ENCODE measurements around the gene GRAMD2B. TPM values are rescaled to one million over a fixed set of nuclear protein-coding genes. Genes with fewer than 3 reads are reported as not detected.

The GRAMD2B gene
- total RNA-seq (10 to 100 TPM; 17.7 to 19.4 TPM), polyA plus RNA-seq (10 to 100 TPM in 1 of 2 donors, 1 to 10 TPM in 1; 8.5 to 12.0 TPM)
- long read RNA-seq, donor 1, partial matches to known transcripts = 6 of 6 reads
- long read RNA-seq, donor 1, other reads (novel, unspliced or antisense) = 0 of 6 reads
- long read RNA-seq, donor 2 = 0 reads
- long read RNA-seq, donor 3, partial matches to known transcripts = 0 of 2 reads
- long read RNA-seq, donor 3, other reads (novel, unspliced or antisense) = 0 of 2 reads
- long read RNA-seq, donor 4 = 0 reads
- long read RNA-seq, donor 5 = 0 reads

- no peaks in the 10 kb centered on the region for H3K9me3 ChIP-seq (ENCODE audit: control insufficient read depth in 4 of 4, insufficient read depth in 3 of 4, low read length in 3 of 4)
- peaks cover 0 to 7% (median 2%) of the 10 kb centered on the region in 5 donors for H3K4me1 ChIP-seq (ENCODE audit: control insufficient read depth in 5 of 5, insufficient read depth in 5 of 5, low read length in 5 of 5)
- WGBS, 2 donors = 0% methylated on average over 44 of the region's 44 CpGs
- H3K36me3 ChIP-seq (ENCODE audit: control insufficient read depth in 4 of 4, insufficient read depth in 4 of 4, low read length in 4 of 4) = peaks cover 0 to 3% (median 0%) of the 10 kb centered on the region in 4 donors
- peak within 1 kb of the TSS; percentile 67 for H3K4me3 ChIP-seq
- no peaks in the 10 kb centered on the region for H3K27me3 ChIP-seq (ENCODE audit: control insufficient read depth in 3 of 3, insufficient read depth in 3 of 3, low read length in 2 of 3)
- peak within 1 kb of the TSS; percentile 61 to 85 for H3K9ac ChIP-seq (ENCODE audit: insufficient read depth in 1 of 2, low read length in 2 of 2)
- peak within 1 kb of the TSS; percentile 94 to 95 for H3K27ac ChIP-seq (ENCODE audit: low read depth in 1 of 2, low read length in 1 of 2)
- DNase-seq = peak; percentile 80 to 89 (median 81)
- peak; percentile 96 for ATAC-seq (ENCODE audit: insufficient read depth, low FRiP score)
- TF ChIP-seq, protein P1, sequence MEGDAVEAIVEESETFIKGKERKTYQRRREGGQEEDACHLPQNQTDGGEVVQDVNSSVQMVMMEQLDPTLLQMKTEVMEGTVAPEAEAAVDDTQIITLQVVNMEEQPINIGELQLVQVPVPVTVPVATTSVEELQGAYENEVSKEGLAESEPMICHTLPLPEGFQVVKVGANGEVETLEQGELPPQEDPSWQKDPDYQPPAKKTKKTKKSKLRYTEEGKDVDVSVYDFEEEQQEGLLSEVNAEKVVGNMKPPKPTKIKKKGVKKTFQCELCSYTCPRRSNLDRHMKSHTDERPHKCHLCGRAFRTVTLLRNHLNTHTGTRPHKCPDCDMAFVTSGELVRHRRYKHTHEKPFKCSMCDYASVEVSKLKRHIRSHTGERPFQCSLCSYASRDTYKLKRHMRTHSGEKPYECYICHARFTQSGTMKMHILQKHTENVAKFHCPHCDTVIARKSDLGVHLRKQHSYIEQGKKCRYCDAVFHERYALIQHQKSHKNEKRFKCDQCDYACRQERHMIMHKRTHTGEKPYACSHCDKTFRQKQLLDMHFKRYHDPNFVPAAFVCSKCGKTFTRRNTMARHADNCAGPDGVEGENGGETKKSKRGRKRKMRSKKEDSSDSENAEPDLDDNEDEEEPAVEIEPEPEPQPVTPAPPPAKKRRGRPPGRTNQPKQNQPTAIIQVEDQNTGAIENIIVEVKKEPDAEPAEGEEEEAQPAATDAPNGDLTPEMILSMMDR (IDR thresholded peaks at IDR 0.05; ENCODE audit: control extremely low read depth, extremely low read depth) = no peak
Observed at GRCh38 chr5:126422994-126423788, at the start of gene GRAMD2B. GRAMD2B (plus strand) TSS chr5:126423409; CDS start chr5:126423607, 198 bp downstream.

GRCh38 chr5:126374109-126374416 is 49.1 kb upstream of the GRAMD2B start:
- H3K4me1 ChIP-seq (ENCODE audit: control insufficient read depth in 5 of 5, insufficient read depth in 5 of 5, low read length in 5 of 5) = peaks cover 0 to 19% (median 0%) of the 10 kb centered on the region in 5 donors
- 89 to 93% methylated on average over 1 of the region's 1 CpG for whole genome bisulfite sequencing, 2 donors
- no peak for ATAC-seq (ENCODE audit: insufficient read depth, low FRiP score)
- no peak for DNase-seq
- H3K9me3 ChIP-seq (ENCODE audit: control insufficient read depth in 4 of 4, insufficient read depth in 3 of 4, low read length in 3 of 4) = no peaks in the 10 kb centered on the region
- no peak overlapping the region for H3K4me3 ChIP-seq
- no peak overlapping the region for H3K9ac ChIP-seq (ENCODE audit: insufficient read depth in 1 of 2, low read length in 2 of 2)
- no peak overlapping the region for H3K27ac ChIP-seq (ENCODE audit: low read depth in 1 of 2, low read length in 1 of 2)
- TF ChIP-seq, protein P1 (IDR thresholded peaks at IDR 0.05; ENCODE audit: control extremely low read depth, extremely low read depth) = no peak
- no peaks in the 10 kb centered on the region for H3K36me3 ChIP-seq (ENCODE audit: control insufficient read depth in 4 of 4, insufficient read depth in 4 of 4, low read length in 4 of 4)
- H3K27me3 ChIP-seq (ENCODE audit: control insufficient read depth in 3 of 3, insufficient read depth in 3 of 3, low read length in 2 of 3) = no peaks in the 10 kb centered on the region

DNA sequence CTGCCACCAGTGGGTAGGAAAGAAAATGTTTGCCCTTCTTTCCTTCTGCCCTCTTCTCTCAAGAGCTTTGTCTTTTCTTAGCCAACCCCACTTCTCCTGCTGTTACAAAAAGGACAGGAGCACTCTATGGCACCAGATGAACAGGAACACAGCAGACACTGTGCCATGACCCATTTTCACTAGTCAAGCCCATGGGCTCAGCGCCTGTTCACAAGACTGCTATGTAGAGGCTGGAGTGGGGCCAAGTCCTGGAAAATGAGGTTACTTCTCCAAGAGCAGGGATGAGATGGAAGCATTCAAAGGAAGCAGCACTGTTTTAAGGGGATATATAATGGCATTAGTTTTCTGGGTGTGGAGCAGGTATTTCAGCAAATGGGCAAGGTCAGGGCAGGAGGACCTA is 46.8 kb upstream of the GRAMD2B start:
- H3K27me3 ChIP-seq (ENCODE audit: control insufficient read depth in 3 of 3, insufficient read depth in 3 of 3, low read length in 2 of 3) = no peaks in the 10 kb centered on the region
- 75 to 78% methylated on average over 1 of the region's 1 CpG for WGBS, 2 donors
- no peaks in the 10 kb centered on the region for H3K36me3 ChIP-seq (ENCODE audit: control insufficient read depth in 4 of 4, insufficient read depth in 4 of 4, low read length in 4 of 4)
- no peak overlapping the region for H3K9ac ChIP-seq (ENCODE audit: insufficient read depth in 1 of 2, low read length in 2 of 2)
- TF ChIP-seq, protein P1 (IDR thresholded peaks at IDR 0.05; ENCODE audit: control extremely low read depth, extremely low read depth) = no peak
- ATAC-seq (ENCODE audit: insufficient read depth, low FRiP score) (no peak), DNase-seq (no peak)
- H3K4me1 ChIP-seq (ENCODE audit: control insufficient read depth in 5 of 5, insufficient read depth in 5 of 5, low read length in 5 of 5) = peaks cover 0 to under 1% (median 0%) of the 10 kb centered on the region in 5 donors
- no peak overlapping the region for H3K4me3 ChIP-seq
- no peak overlapping the region for H3K27ac ChIP-seq (ENCODE audit: low read depth in 1 of 2, low read length in 1 of 2)
- no peaks in the 10 kb centered on the region for H3K9me3 ChIP-seq (ENCODE audit: control insufficient read depth in 4 of 4, insufficient read depth in 3 of 4, low read length in 3 of 4)
